Measurements from ENCODE around the gene CMTM1.

CMTM1 gene

GRCh38 chr16:66548068-66548467, 18.2 kb upstream of the CMTM1 start:
- Mint-ChIP-seq H3K4me1 (peaks cover 49% of the 10 kb centered on the region), H3K4me3 (peak overlapping the region; percentile 86), H3K36me3 (peaks cover 26% of the 10 kb centered on the region), H3K27ac (peak overlapping the region; percentile 90), H3K9me3 (no peaks in the 10 kb centered on the region)
- DNase-seq (ENCODE audit: low spot score in 2 of 2), result no peak
- no peak for ATAC-seq

GRCh38 chr16:66548868-66549267, 17.4 kb upstream of the CMTM1 start:
- H3K9me3 Mint-ChIP-seq, result no peaks in the 10 kb centered on the region
- peaks cover 57% of the 10 kb centered on the region for H3K4me1 Mint-ChIP-seq
- H3K4me3 Mint-ChIP-seq, result peak overlapping the region; percentile 86
- DNase-seq (ENCODE audit: low spot score in 2 of 2) (no peak), ATAC-seq (no peak)
- H3K36me3 Mint-ChIP-seq, result peaks cover 34% of the 10 kb centered on the region
- peak overlapping the region; percentile 90 for H3K27ac Mint-ChIP-seq

GRCh38 chr16:66549284-66550131, 16.7 kb upstream of the CMTM1 start, which contains the start of gene TK2:
Gene TK2 (minus strand): TSS chr16:66550122. CDS start chr16:66550061, 61 bp downstream.
- H3K27ac Mint-ChIP-seq, result peak within 1 kb of the TSS; percentile 90
- DNase-seq (ENCODE audit: low spot score in 2 of 2) (peak; percentile 51 to 84), ATAC-seq (peak; percentile 46)
- peak within 1 kb of the TSS; percentile 86 for H3K4me3 Mint-ChIP-seq
- no peaks in the 10 kb centered on the region for H3K9me3 Mint-ChIP-seq
- H3K4me1 Mint-ChIP-seq, result peaks cover 64% of the 10 kb centered on the region
- peaks cover 40% of the 10 kb centered on the region for H3K36me3 Mint-ChIP-seq

- H3K4me1 Mint-ChIP-seq, result peaks cover 82% of the 10 kb centered on the region
- no peaks in the 10 kb centered on the region for H3K9me3 Mint-ChIP-seq
- ATAC-seq (peak; percentile 59), DNase-seq (ENCODE audit: low spot score in 2 of 2) (peak in 1 of 2 donors; percentile 70)
- peak overlapping the region; percentile 86 for H3K4me3 Mint-ChIP-seq
- H3K36me3 Mint-ChIP-seq, result peaks cover 55% of the 10 kb centered on the region
- H3K27ac Mint-ChIP-seq, result peak overlapping the region; percentile 99
Observed at GRCh38 chr16:66551348-66551759, 14.9 kb upstream of the CMTM1 start.

- ATAC-seq (peak; percentile 1), DNase-seq (ENCODE audit: low spot score in 2 of 2) (no peak)
Observed at GRCh38 chr16:66551788-66552285, 14.4 kb upstream of the CMTM1 start.

GRCh38 chr16:66552286-66553177, 13.7 kb upstream of the CMTM1 start, which contains the start of gene CKLF:
Gene CKLF (plus strand): TSS chr16:66552576. CDS start chr16:66552716, 140 bp downstream.
- no peaks in the 10 kb centered on the region for H3K9me3 Mint-ChIP-seq
- peak; percentile 86 for ATAC-seq
- peak; percentile 96 to 97 for DNase-seq (ENCODE audit: low spot score in 2 of 2)
- H3K36me3 Mint-ChIP-seq, result peaks cover 62% of the 10 kb centered on the region
- H3K27ac Mint-ChIP-seq, result peak within 1 kb of the TSS; percentile 99
- peak within 1 kb of the TSS; percentile 86 for H3K4me3 Mint-ChIP-seq
- H3K4me1 Mint-ChIP-seq, result peaks cover 81% of the 10 kb centered on the region

More at GRCh38 chr16:66551788-66552285, 14.4 kb upstream of the CMTM1 start:
- Mint-ChIP-seq H3K36me3 (peaks cover 55% of the 10 kb centered on the region), H3K4me1 (peaks cover 83% of the 10 kb centered on the region), H3K27ac (peak overlapping the region; percentile 99), H3K4me3 (peak overlapping the region; percentile 86), H3K9me3 (no peaks in the 10 kb centered on the region)

DNA sequence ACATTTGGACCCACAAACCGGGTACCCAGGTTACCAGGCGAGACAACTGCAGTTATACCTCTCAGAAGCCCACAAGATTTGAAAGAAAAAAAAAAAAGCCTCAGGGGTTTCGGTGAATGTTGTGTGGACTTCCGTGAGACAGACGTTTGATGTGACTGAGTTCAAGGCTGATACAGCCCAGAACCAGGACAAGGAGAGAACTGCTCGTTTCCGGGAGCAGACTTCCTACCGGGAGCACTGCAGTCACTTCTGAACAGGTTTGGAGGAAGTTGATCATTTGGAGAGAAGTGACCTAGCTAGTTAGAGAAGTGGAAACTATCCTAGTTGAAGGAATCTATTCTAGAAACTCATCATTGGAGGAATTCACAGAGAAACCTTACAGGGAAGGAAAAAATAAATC, 13.0 kb upstream of the CMTM1 start:
- DNase-seq (ENCODE audit: low spot score in 2 of 2), result no peak
- H3K9me3 Mint-ChIP-seq, result no peaks in the 10 kb centered on the region
- H3K36me3 Mint-ChIP-seq, result peaks cover 66% of the 10 kb centered on the region
- no peak for ATAC-seq
- peaks cover 78% of the 10 kb centered on the region for H3K4me1 Mint-ChIP-seq
- H3K27ac Mint-ChIP-seq, result peak overlapping the region; percentile 99
- peak overlapping the region; percentile 86 for H3K4me3 Mint-ChIP-seq

DNA sequence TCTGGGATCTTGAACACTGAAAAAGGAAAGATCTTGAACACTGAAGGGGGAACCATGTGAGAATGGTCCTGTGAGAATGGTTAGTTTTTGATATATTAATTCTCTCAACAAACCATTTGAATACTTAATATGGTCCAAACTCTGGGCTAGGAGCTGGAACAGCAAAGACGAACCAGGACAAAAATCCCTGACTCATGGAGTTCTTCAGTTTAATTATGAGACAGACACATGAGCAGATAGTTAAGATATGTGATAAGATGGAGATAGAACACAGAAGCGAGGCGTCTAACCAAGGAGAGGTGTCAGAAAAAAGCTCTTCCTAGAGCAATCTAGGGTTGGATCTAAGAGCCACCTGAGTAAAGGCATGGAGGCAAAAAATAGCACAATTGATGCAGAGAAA, 12.2 kb upstream of the CMTM1 start:
- Mint-ChIP-seq H3K27ac (peak overlapping the region; percentile 99), H3K4me3 (peak overlapping the region; percentile 86), H3K4me1 (peaks cover 78% of the 10 kb centered on the region), H3K36me3 (peaks cover 71% of the 10 kb centered on the region), H3K9me3 (no peaks in the 10 kb centered on the region)
- DNase-seq (ENCODE audit: low spot score in 2 of 2) (no peak), ATAC-seq (no peak)

DNA sequence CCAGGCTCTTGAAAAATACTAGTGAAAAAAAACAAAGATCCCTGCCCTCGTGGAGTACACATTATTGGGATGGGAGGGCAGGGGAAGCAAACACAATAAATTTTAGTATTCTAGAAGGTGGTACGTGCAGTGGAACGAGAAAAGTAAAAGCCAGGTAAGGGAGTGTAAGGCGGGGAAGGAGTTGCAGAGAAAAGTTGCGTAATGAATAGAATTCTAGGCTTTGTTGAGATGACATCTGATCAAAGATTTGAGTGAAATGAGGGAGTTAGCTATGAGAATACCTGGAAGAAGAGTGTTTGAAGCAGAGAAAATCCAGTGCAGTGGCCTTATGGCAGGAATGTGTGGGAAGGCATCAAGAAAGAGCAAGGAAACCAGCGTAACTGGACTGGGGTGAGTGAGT, 11.7 kb upstream of the CMTM1 start:
- no peaks in the 10 kb centered on the region for H3K9me3 Mint-ChIP-seq

GRCh38 chr16:66560107-66560506, 6.1 kb upstream of the CMTM1 start:
- Mint-ChIP-seq H3K36me3 (peaks cover 92% of the 10 kb centered on the region), H3K4me1 (peaks cover 82% of the 10 kb centered on the region), H3K4me3 (no peak overlapping the region), H3K9me3 (no peaks in the 10 kb centered on the region), H3K27ac (peak overlapping the region; percentile 27)
- no peak for ATAC-seq
- no peak for DNase-seq (ENCODE audit: low spot score in 2 of 2)

More for the DNA sequence above, 11.7 kb upstream of the CMTM1 start:
- Mint-ChIP-seq H3K4me1 (peaks cover 78% of the 10 kb centered on the region), H3K36me3 (peaks cover 76% of the 10 kb centered on the region), H3K4me3 (peak overlapping the region; percentile 86), H3K27ac (peak overlapping the region; percentile 99)
- no peak for DNase-seq (ENCODE audit: low spot score in 2 of 2)
- ATAC-seq, result no peak

DNA sequence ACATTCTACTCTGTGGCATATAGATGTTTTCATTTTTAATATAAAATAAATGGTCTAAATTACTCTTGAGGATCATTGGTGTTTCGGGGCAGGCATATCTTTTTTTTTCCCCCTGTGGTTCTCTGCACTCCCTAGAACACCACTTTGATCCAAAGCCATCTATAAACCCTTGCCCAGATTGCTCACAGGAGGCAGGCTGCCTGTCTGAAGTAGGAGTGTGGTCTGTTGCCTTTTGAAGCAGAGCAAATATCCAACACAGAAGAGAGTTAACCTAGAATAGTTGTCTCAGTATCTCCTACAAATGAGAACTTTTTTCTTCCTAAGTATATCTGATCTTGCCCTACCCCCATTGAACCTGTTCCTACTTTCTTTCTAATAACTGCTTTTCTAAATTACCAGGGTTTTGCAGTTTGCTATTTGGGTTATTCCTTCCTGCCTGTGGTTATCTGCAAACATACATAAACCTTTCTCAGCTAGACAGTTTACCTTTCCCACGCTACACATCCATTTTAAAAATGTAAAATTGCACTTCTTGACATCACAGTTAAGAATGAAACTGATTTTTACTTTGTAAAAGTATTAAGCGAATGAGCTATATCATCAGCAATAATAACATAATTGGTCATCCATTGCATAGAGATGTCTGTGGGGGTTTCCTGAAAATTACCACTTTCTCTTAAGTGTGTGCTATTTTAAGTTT, 4.7 kb upstream of the CMTM1 start:
- no peak for ATAC-seq
- Mint-ChIP-seq H3K9me3 (no peaks in the 10 kb centered on the region), H3K4me1 (peaks cover 74% of the 10 kb centered on the region), H3K27ac (peak overlapping the region; percentile 27), H3K4me3 (no peak overlapping the region), H3K36me3 (peaks cover 96% of the 10 kb centered on the region)
- DNase-seq (ENCODE audit: low spot score in 2 of 2), result no peak

- H3K27ac Mint-ChIP-seq, result peak overlapping the region; percentile 61
- peak overlapping the region; percentile 8 for H3K4me3 Mint-ChIP-seq
- H3K9me3 Mint-ChIP-seq, result no peaks in the 10 kb centered on the region
- ATAC-seq, result no peak
- DNase-seq (ENCODE audit: low spot score in 2 of 2), result no peak
- H3K36me3 Mint-ChIP-seq, result peaks cover 99% of the 10 kb centered on the region
- peaks cover 71% of the 10 kb centered on the region for H3K4me1 Mint-ChIP-seq
Observed at GRCh38 chr16:66562409-66562808, 3.8 kb upstream of the CMTM1 start.

DNA sequence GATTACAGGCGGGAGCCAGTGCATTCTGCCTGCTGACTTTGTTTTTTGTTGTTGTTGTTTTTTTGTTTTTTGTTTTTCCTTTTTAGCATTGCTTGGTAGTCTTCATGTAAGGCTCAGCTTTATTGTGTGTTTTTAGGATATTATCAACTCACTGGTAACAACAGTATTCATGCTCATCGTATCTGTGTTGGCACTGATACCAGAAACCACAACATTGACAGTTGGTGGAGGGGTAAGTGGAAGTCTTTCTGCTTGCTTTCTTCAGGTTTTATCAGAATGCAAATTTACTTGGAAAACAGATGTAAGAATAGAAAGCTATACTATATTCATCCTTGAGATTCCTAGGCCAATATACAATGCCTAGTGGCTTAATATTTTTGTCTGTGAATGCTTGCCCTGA, 3.3 kb upstream of the CMTM1 start:
- peaks cover 67% of the 10 kb centered on the region for H3K4me1 Mint-ChIP-seq
- peaks cover 99% of the 10 kb centered on the region for H3K36me3 Mint-ChIP-seq
- H3K27ac Mint-ChIP-seq, result peak overlapping the region; percentile 61
- DNase-seq (ENCODE audit: low spot score in 2 of 2) (no peak), ATAC-seq (no peak)
- H3K9me3 Mint-ChIP-seq, result no peaks in the 10 kb centered on the region
- peak overlapping the region; percentile 8 for H3K4me3 Mint-ChIP-seq

- DNase-seq (ENCODE audit: low spot score in 2 of 2) (no peak), ATAC-seq (peak; percentile 98)
- H3K9me3 Mint-ChIP-seq, result no peaks in the 10 kb centered on the region
- H3K4me1 Mint-ChIP-seq, result peaks cover 61% of the 10 kb centered on the region
- peak overlapping the region; percentile 61 for H3K27ac Mint-ChIP-seq
- H3K4me3 Mint-ChIP-seq, result no peak overlapping the region
- peaks cover 99% of the 10 kb centered on the region for H3K36me3 Mint-ChIP-seq
Observed at GRCh38 chr16:66563574-66564334, 2.5 kb upstream of the CMTM1 start.
